ENCODE data around the gene PSMA6.

GRCh38 chr14:35366521-35366976 is 74.4 kb downstream of the PSMA6 start:
- no peak for TF ChIP-seq POLR2A (IDR thresholded peaks at IDR 0.05; ENCODE audit: low read length)
- TF ChIP-seq GATA1 (IDR thresholded peaks at IDR 0.05; ENCODE audit: low read depth, low read length), result no peak

All from erythroblast (primary cell).